ENCODE data around the gene STXBP5. TPM values are rescaled to one million over a fixed set of nuclear protein-coding genes. Genes with fewer than 3 reads are reported as not detected.

The STXBP5 gene
- total RNA-seq, 4 donors from 2014 or later = 25.6 to 40.0 (median 30.4) TPM

- Histone ChIP-seq H3K9me3 (no peaks in the 10 kb centered on the region), H3K36me3 (peaks cover 0 to 42% (median 0%) of the 10 kb centered on the region in 3 donors), H3K27me3 (no peaks in the 10 kb centered on the region), H3K4me1 (no peaks in the 10 kb centered on the region), H3K27ac (no peak overlapping the region), H3K4me3 (no peak overlapping the region)
- no peak for DNase-seq
- TF ChIP-seq POLR2A (IDR thresholded peaks at IDR 0.05) (no peak), CTCF (IDR thresholded peaks at IDR 0.05) (no peak)
- 74 to 79% methylated on average over 2 of the region's 2 CpGs for WGBS, 2 donors
- intact Hi-C loops (cut with DNase I) = no loop called here
Measured at GRCh38 chr6:147279427-147279826, 75.2 kb downstream of the STXBP5 start.

GRCh38 chr6:147281895-147282565 lies 77.8 kb downstream of the STXBP5 start:
- no peaks in the 10 kb centered on the region for H3K27me3 ChIP-seq
- H3K27ac ChIP-seq = no peak overlapping the region
- H3K9me3 ChIP-seq = no peaks in the 10 kb centered on the region
- TF ChIP-seq POLR2A (IDR thresholded peaks at IDR 0.05) (no peak), CTCF (IDR thresholded peaks at IDR 0.05) (no peak)
- no peak overlapping the region for H3K4me3 ChIP-seq
- intact Hi-C loops (cut with DNase I) = loop anchor here (5.0 kb wide), 1 partner anchor 425 kb away; no protein-coding TSS in a partner anchor
- peaks cover 0 to 34% (median 0%) of the 10 kb centered on the region in 3 donors for H3K36me3 ChIP-seq
- no peak for DNase-seq
- H3K4me1 ChIP-seq = no peaks in the 10 kb centered on the region
- WGBS, 2 donors = 82% methylated on average over 2 of the region's 2 CpGs

GRCh38 chr6:147282566-147282959 lies 78.3 kb downstream of the STXBP5 start:
- 82 to 100% methylated on average over 4 of the region's 4 CpGs for WGBS, 2 donors
- Histone ChIP-seq H3K9me3 (no peaks in the 10 kb centered on the region), H3K36me3 (peaks cover 0 to 34% (median 0%) of the 10 kb centered on the region in 3 donors), H3K27ac (no peak overlapping the region), H3K4me3 (no peak overlapping the region), H3K4me1 (no peaks in the 10 kb centered on the region), H3K27me3 (no peaks in the 10 kb centered on the region)
- no peak for DNase-seq
- TF ChIP-seq CTCF (IDR thresholded peaks at IDR 0.05) = no peak
- TF ChIP-seq POLR2A (IDR thresholded peaks at IDR 0.05) = no peak
- intact Hi-C loops (cut with DNase I) = loop anchor here (5.0 kb wide), 1 partner anchor 425 kb away; no protein-coding TSS in a partner anchor

GRCh38 chr6:147283460-147283859 lies 79.2 kb downstream of the STXBP5 start:
- H3K27me3 ChIP-seq = no peaks in the 10 kb centered on the region
- intact Hi-C loops (cut with DNase I) = loop anchor here (5.0 kb wide), 1 partner anchor 426 kb away; no protein-coding TSS in a partner anchor
- 58 to 68% methylated on average over 5 of the region's 5 CpGs for WGBS, 2 donors
- peaks cover 0 to 28% (median 0%) of the 10 kb centered on the region in 3 donors for H3K36me3 ChIP-seq
- H3K9me3 ChIP-seq = no peaks in the 10 kb centered on the region
- TF ChIP-seq POLR2A (IDR thresholded peaks at IDR 0.05) = no peak
- TF ChIP-seq CTCF (IDR thresholded peaks at IDR 0.05) = no peak
- peaks cover 0 to 5% (median 0%) of the 10 kb centered on the region in 3 donors for H3K4me1 ChIP-seq
- H3K27ac ChIP-seq = no peak overlapping the region
- DNase-seq = no peak
- no peak overlapping the region for H3K4me3 ChIP-seq

GRCh38 chr6:147285087-147285855 lies 81.1 kb downstream of the STXBP5 start:
- Histone ChIP-seq H3K4me1 (peaks cover 0 to 5% (median 0%) of the 10 kb centered on the region in 3 donors), H3K4me3 (no peak overlapping the region), H3K27ac (no peak overlapping the region), H3K36me3 (peaks cover 0 to 18% (median 0%) of the 10 kb centered on the region in 3 donors), H3K9me3 (no peaks in the 10 kb centered on the region), H3K27me3 (no peaks in the 10 kb centered on the region)
- 28 to 33% methylated on average over 3 of the region's 3 CpGs for WGBS, 2 donors
- intact Hi-C loops (cut with DNase I) = no loop called here
- TF ChIP-seq CTCF (IDR thresholded peaks at IDR 0.05) = peak; percentile 17 to 59 (median 37)
- no peak for TF ChIP-seq POLR2A (IDR thresholded peaks at IDR 0.05)
- no peak for DNase-seq

All from esophagus squamous epithelium (tissue), 5 donors.